ENCODE data around the gene ZNF219. TPM values are rescaled to one million over a fixed set of nuclear protein-coding genes. Genes with fewer than 3 reads are reported as not detected.
"Not testable (repeated sequence)": the region's sequence is repeated elsewhere in the genome, so short reads cannot be mapped to it uniquely, and the experiment has no call there.

The ZNF219 gene
- total RNA-seq, 1 experiment from 2014 or later, result 18.5 TPM

GRCh38 chr14:21042918-21043317 is 55.5 kb downstream of the ZNF219 start:
- TF ChIP-seq CTCF (IDR thresholded peaks at IDR 0.05; ENCODE audit: unreplicated experiment), result no peak
- CTCF ChIA-PET, result interaction anchor here (6.7 kb wide), 1 partner anchor 28 kb away, joined by 93 read pairs; no protein-coding TSS in a partner anchor
- no TSS peak for BruUV-seq (replicated peaks)
- Mint-ChIP-seq H3K27ac (ENCODE audit: unreplicated experiment) (no peak overlapping the region), H3K27me3 (ENCODE audit: unreplicated experiment) (peaks cover 60% of the 10 kb centered on the region), H3K4me1 (ENCODE audit: low read depth, unreplicated experiment) (peaks cover 34% of the 10 kb centered on the region), H3K36me3 (ENCODE audit: insufficient read depth, unreplicated experiment) (no peaks in the 10 kb centered on the region), H3K9me3 (ENCODE audit: low read depth, unreplicated experiment) (no peaks in the 10 kb centered on the region), H3K4me3 (ENCODE audit: low read depth, unreplicated experiment) (no peak overlapping the region)
- intact Hi-C loops (cut with micrococcal nuclease; ENCODE audit: unreplicated experiment), result loop anchor here (10.0 kb wide), 1 partner anchor 188 kb away; no protein-coding TSS in a partner anchor
- no peak for DNase-seq

DNA sequence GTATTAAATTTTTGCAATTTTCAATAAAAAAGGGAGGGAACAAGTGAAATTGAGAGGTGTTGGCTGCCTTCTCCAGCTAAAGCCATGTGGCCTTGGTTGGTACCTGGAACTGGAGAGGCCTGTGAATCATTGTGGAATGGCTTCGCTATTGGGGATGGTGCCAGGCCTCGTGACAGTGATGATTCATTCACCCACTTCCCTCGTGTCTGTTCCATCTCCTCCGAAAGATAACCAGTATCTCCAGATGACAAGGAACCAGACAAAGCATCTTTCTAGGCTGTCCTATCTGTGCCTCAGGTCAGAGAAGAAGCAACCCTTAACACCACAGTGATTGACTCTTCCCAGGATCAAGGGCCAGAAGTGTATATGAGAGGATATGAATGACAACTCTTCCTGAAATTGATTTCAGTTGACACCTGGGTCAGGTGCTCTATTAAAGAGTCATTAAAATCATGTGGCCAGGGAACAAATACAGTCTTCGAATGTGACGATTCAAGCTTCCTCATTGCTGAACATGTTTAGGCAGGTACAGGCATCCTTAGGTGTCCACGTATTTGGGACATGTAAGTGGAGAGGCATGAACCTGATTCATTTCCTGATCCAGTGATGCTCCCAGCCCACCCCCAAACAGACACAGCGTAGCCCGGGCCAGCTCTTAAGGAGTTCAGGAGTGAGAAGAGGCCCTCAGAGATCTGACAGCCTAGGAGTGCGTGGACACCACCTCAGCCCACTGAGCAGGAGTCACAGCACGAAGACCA is 56.6 kb downstream of the ZNF219 start, which contains the start of gene RNASE7:
Gene RNASE7 (plus strand): TSS at position 687 of the 758 bp plus-strand sequence. CDS start 631 bp downstream, outside the sequence.
- Mint-ChIP-seq H3K36me3 (ENCODE audit: insufficient read depth, unreplicated experiment) (no peaks in the 10 kb centered on the region), H3K4me1 (ENCODE audit: low read depth, unreplicated experiment) (peaks cover 36% of the 10 kb centered on the region), H3K9me3 (ENCODE audit: low read depth, unreplicated experiment) (no peaks in the 10 kb centered on the region), H3K4me3 (ENCODE audit: low read depth, unreplicated experiment) (no peak within 1 kb of the TSS), H3K27ac (ENCODE audit: unreplicated experiment) (no peak within 1 kb of the TSS), H3K27me3 (ENCODE audit: unreplicated experiment) (peaks cover 59% of the 10 kb centered on the region)
- intact Hi-C loops (cut with micrococcal nuclease; ENCODE audit: unreplicated experiment), result loop anchor here (10.0 kb wide), 1 partner anchor 187 kb away; no protein-coding TSS in a partner anchor
- DNase-seq, result no peak
- CTCF ChIA-PET, result interaction anchor here (1.4 to 6.7 kb wide), 2 partner anchors 27 to 31 kb away, joined by 4 to 93 read pairs; no protein-coding TSS in a partner anchor
- no TSS peak for BruUV-seq (replicated peaks)
- no peak for TF ChIP-seq CTCF (IDR thresholded peaks at IDR 0.05; ENCODE audit: unreplicated experiment)

DNA sequence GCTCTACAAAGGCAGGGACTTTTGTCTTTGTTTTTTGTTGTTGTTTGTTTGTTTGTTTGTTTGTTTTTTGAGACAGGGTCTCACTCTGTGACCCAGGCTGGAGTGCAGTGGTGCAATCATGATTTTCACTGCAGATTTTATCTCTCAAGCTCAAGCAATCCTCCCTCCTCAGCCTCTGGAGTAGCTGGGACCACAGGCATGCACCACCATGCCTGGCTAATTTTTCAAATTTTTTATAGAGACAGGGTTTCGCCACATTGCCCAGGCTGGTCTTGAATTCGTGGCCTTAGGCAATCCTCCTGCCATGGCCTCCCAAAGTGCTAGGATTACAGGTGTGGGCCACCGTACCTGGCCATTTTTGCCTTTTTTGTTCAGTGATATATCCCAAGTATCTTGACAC is 57.5 kb downstream of the ZNF219 start:
- not testable (repeated sequence) for H3K36me3 Mint-ChIP-seq (ENCODE audit: insufficient read depth, unreplicated experiment); DNase-seq; H3K27ac Mint-ChIP-seq (ENCODE audit: unreplicated experiment); H3K4me3 Mint-ChIP-seq (ENCODE audit: low read depth, unreplicated experiment); H3K9me3 Mint-ChIP-seq (ENCODE audit: low read depth, unreplicated experiment); BruUV-seq (replicated peaks)
- CTCF ChIA-PET, result interaction anchor here (0.7 to 6.7 kb wide), 7 partner anchors 20 to 183 kb away, joined by 3 to 93 read pairs (median 6); partner anchors contain the start of gene ARHGEF40
- Mint-ChIP-seq H3K4me1 (ENCODE audit: low read depth, unreplicated experiment) (peaks cover 36% of the 10 kb centered on the region), H3K27me3 (ENCODE audit: unreplicated experiment) (peaks cover 67% of the 10 kb centered on the region)
- intact Hi-C loops (cut with micrococcal nuclease; ENCODE audit: unreplicated experiment), result loop anchor here (1.0 to 10.0 kb wide), 3 partner anchors 27 to 186 kb away; no protein-coding TSS in a partner anchor

DNA sequence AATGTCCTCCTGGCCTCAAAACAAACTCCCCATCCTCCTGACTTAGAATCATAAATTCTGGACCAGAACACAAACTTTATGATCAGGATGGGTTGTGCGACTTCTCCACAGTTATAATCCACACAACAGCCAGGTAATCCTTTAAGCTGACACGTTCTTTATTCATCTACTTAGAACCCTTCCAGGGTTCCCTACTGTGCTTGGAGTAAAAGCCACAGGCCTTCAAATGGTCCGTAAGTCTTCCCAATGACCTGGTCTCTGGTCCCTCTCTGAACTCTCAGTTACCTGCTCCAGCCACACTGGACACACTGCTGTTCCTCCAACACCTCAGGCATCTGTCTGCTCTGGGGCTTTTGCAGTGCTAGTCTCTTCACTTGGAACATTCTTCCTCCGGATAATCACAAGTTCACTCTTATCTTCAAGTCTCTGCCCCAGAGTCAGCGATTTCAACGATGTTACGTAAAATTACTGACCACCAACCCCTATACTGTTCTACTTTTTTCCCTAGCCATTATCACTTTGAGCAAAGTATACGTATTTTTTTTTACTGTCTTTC is 58.0 kb downstream of the ZNF219 start:
- Mint-ChIP-seq H3K27me3 (ENCODE audit: unreplicated experiment) (peaks cover 70% of the 10 kb centered on the region), H3K9me3 (ENCODE audit: low read depth, unreplicated experiment) (no peaks in the 10 kb centered on the region), H3K36me3 (ENCODE audit: insufficient read depth, unreplicated experiment) (no peaks in the 10 kb centered on the region), H3K4me3 (ENCODE audit: low read depth, unreplicated experiment) (no peak overlapping the region), H3K4me1 (ENCODE audit: low read depth, unreplicated experiment) (peaks cover 36% of the 10 kb centered on the region), H3K27ac (ENCODE audit: unreplicated experiment) (no peak overlapping the region)
- TF ChIP-seq CTCF (IDR thresholded peaks at IDR 0.05; ENCODE audit: unreplicated experiment), result no peak
- BruUV-seq (replicated peaks), result no TSS peak
- intact Hi-C loops (cut with micrococcal nuclease; ENCODE audit: unreplicated experiment), result loop anchor here (1.0 to 10.0 kb wide), 3 partner anchors 26 to 186 kb away; no protein-coding TSS in a partner anchor
- no peak for DNase-seq
- CTCF ChIA-PET, result interaction anchor here (0.7 to 6.7 kb wide), 12 partner anchors 16 to 183 kb away, joined by 3 to 93 read pairs (median 4); partner anchors contain the start of genes ARHGEF40 and NDRG2

Other genes with a start within 250 kb of the ZNF219 start
- gene RNASE3, start 207.3 kb downstream of the ZNF219 start, total RNA-seq (2022), result not detected in 2 replicates
- not detected in 2 replicates for gene RNASE2, start 143.2 kb downstream of the ZNF219 start, total RNA-seq (2022)
- gene METTL17, start 108.7 kb downstream of the ZNF219 start, total RNA-seq (2022), result 73.2 and 76.7 TPM in 2 replicates
- not detected in 2 replicates for gene SLC39A2, start 99.4 kb downstream of the ZNF219 start, total RNA-seq (2022)
- 10.8 and 16.0 TPM in 2 replicates for gene NDRG2, start 73.6 kb downstream of the ZNF219 start, total RNA-seq (2022)
- gene TPPP2, start 68.4 kb downstream of the ZNF219 start, total RNA-seq (2022), result not detected in 2 replicates
- not detected in 2 replicates for gene RNASE13, start 63.8 kb downstream of the ZNF219 start, total RNA-seq (2022)
- not detected in 2 replicates for gene RNASE7, start 56.3 kb downstream of the ZNF219 start, total RNA-seq (2022)
- not detected in 2 replicates for gene RNASE8, start 40.8 kb downstream of the ZNF219 start, total RNA-seq (2022)
- gene ARHGEF40, start 28.4 kb downstream of the ZNF219 start, total RNA-seq (2022), result 15.0 and 16.8 TPM in 2 replicates
- gene TMEM253, start 2.4 kb upstream of the ZNF219 start, total RNA-seq (2022), result 0.24 TPM in 1 of 2 replicates, not detected in the other
- 0.05 and 0.14 TPM in 2 replicates for gene OR5AU1, start 57.4 kb upstream of the ZNF219 start, total RNA-seq (2022)
- gene HNRNPC, start 170.8 kb upstream of the ZNF219 start, total RNA-seq (2022), result 472 and 476 TPM in 2 replicates
- not detected in 2 replicates for gene RPGRIP1, start 181.4 kb upstream of the ZNF219 start, total RNA-seq (2022)